Jurkat, Clone E6-1 (cell line): ENCODE measurements around the gene ZNF607. TPM values are rescaled to one million over a fixed set of nuclear protein-coding genes. Genes with fewer than 3 reads are reported as not detected.
"Not testable (repeated sequence)": the region's sequence is repeated elsewhere in the genome, so short reads cannot be mapped to it uniquely, and the experiment has no call there.

Experiments used
- DNase-seq: peaks from one replicate; pipeline ENCODE4 v3.0.0-alpha.2; 2011; ENCODE audit warnings: low read depth, low spot score
- H3K4me3 ChIP-seq: 2 replicates; pipeline ENCODE4 v1.5.1; 2011; ENCODE audit warnings: mild to moderate bottlenecking, low read length, control low read depth, moderate library complexity
- polyA plus RNA-seq: library from polyadenylated mRNA; unstranded; fragments of >200 nt; gene quantifications from one replicate; pipeline ENCODE4 v1.2.1, GENCODE V29; 2012; ENCODE audit warnings: missing spikeins; ENCODE audit not compliant: insufficient read length, insufficient read depth

The ZNF607 gene
- polyA plus RNA-seq = 0.26 TPM

GRCh38 chr19:37719111-37719926 is at the start of gene ZNF607:
ZNF607 (minus strand) TSS chr19:37719761; CDS start chr19:37711618, 8,143 bp downstream.
- DNase-seq = peak; percentile 78

DNA sequence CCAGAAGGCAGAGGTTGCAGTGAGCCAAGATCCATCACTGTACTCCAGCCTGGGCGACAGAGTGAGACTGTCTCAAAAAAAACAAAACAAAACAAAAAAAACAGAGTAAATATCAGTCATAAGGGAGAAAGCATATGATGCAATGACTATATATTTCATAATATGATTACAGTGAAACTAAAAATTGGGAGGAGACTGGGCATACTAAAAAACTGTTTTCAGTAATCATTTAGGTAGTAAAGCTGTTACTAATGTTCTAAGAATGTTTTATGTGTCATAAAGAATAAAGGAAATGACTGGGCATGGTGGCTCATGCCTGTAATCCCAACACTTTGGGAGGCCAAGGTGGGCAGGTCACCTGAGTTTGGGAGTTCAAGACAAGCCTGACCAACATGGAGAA is 43.9 kb upstream of the ZNF607 start:
- no peak for DNase-seq
- no peak overlapping the region for H3K4me3 ChIP-seq

More at GRCh38 chr19:37719111-37719926, at the start of gene ZNF607:
- peak within 1 kb of the TSS; percentile 85 for H3K4me3 ChIP-seq

GRCh38 chr19:37757683-37758082 is 38.1 kb upstream of the ZNF607 start:
- not testable (repeated sequence) for DNase-seq

GRCh38 chr19:37738371-37738770 is 18.8 kb upstream of the ZNF607 start:
- no peak for DNase-seq
- H3K4me3 ChIP-seq = no peak overlapping the region

More at GRCh38 chr19:37757683-37758082, 38.1 kb upstream of the ZNF607 start:
- H3K4me3 ChIP-seq = not testable (repeated sequence)

DNA sequence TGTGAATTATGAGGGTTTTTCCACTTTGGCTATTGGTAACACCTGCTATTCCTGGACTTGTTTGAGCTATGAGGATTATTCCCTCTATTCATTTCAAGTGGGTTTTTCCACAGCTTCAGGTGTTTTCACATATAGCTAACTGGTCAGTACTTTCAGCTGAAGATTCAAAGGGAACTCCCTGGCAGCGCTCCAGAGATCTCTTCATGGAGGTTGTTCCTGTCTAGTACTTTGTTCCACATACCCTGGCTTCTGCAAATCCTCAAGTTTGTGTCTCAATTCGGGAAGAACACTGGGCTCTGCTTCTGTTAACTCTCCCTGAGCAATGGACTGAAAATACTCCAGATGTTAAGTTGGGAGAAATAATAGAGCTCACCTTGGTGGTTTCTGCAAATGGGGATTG is 5.6 kb upstream of the ZNF607 start:
- no peak for DNase-seq
- H3K4me3 ChIP-seq = no peak overlapping the region

- H3K4me3 ChIP-seq = peak overlapping the region; percentile 85
- no peak for DNase-seq
Observed at GRCh38 chr19:37719927-37720265, 335 bp upstream of the ZNF607 start.

GRCh38 chr19:37718304-37718703 is 1.3 kb downstream of the ZNF607 start:
- H3K4me3 ChIP-seq = peak overlapping the region; percentile 85
- DNase-seq = no peak

DNA sequence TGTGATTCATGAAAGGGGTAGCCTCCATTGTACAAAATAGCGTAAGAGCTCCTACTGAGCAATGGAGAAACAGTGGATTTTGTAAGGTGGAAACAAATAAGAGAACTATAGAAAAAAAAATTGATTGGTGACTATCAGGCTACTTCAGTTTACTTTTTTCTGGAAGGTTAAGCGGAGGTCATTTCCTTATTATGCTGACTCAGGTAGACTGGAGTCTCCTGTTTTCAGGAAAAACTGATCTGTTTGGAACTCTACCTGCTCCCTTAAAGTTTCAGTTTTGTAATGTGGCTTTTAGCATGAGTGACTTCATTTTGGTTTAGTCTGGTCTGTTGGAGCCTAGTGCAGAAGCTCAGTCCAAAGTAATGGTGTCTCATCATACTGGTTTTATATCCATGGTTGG is 3.4 kb downstream of the ZNF607 start:
- DNase-seq = no peak
- no peak overlapping the region for H3K4me3 ChIP-seq

DNA sequence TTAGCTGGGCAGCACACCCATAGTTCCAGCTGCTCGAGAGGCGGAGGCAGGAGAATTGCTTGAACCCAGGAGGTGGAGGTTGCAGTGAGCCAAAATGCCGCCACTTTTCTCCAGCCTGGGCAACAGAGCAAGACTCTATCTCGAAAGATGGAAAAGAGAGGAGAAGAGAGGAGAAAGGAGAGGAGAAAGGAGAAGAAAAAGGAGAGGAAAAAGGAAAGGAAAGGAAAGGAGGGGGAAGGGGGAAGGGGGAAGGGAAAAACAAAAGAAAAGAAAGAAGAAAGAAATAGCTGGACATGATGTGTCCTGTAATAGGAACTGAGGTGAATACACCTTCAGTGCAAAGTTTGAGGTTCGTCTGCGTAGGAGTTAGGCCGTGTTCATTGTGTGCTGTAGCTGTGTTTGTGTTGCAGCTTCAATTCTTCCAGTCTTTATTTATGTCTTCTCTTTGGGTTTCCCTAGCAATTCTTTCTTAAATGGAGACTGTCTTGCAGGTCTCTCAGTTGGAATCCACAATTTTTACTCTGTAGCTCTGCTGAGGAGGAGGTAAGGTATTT is 13.4 kb downstream of the ZNF607 start:
- DNase-seq = no peak
- no peak overlapping the region for H3K4me3 ChIP-seq

- DNase-seq = no peak
- no peak overlapping the region for H3K4me3 ChIP-seq
Observed at GRCh38 chr19:37699057-37699456, 20.5 kb downstream of the ZNF607 start.

DNA sequence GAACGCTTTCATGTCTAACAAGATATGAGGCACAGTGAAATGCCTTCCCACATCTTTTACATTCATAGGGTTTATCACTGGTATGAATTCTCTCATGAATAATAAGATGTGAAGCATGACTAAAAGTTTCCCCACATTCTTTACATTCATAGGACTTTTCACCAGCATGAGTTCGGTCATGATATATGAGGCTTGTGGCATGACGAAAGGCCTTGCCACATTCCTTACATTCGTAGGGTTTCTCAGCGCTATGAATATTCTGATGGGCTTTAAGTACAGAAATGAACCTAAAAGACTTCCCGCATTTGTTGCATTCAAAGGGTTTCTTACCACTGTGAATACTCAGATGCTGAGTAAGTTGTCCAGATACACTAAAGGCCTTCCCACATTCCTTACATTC is 21.3 kb downstream of the ZNF607 start:
- no peak for DNase-seq
- H3K4me3 ChIP-seq = no peak overlapping the region

GRCh38 chr19:37695144-37695899 is 24.2 kb downstream of the ZNF607 start:
- DNase-seq = no peak
- no peak overlapping the region for H3K4me3 ChIP-seq

GRCh38 chr19:37692956-37693620 is 26.5 kb downstream of the ZNF607 start:
- no peak for DNase-seq
- no peak overlapping the region for H3K4me3 ChIP-seq

- no peak overlapping the region for H3K4me3 ChIP-seq
- DNase-seq = no peak
Observed at GRCh38 chr19:37691881-37692504, 27.6 kb downstream of the ZNF607 start.

- DNase-seq = no peak
- H3K4me3 ChIP-seq = no peak overlapping the region
Observed at GRCh38 chr19:37683520-37683919, 36.0 kb downstream of the ZNF607 start.

DNA sequence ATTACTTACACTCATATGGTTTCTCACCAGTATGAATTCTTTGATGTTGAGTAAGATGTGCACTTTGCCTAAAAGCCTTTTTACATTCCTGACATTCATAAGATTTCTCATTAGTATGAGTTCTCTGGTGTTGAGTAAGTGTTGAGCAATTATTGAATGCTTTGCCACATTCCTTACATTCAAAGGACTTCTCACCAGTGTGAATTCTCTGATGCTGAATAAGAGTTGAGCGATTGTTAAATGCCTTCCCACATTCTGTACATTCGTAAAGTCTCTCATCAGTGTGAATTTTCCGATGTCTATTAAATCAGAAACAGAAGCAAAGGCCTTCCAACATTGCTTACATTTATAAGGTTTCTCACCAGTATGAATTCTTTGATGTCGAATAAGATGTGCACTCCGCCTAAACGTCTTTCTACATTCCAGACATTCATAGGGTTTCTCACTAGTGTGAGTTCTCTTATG is 50.1 kb downstream of the ZNF607 start:
- H3K4me3 ChIP-seq = no peak overlapping the region
- DNase-seq = no peak

- DNase-seq, H3K4me3 ChIP-seq: not testable (repeated sequence)
Observed at GRCh38 chr19:37657157-37657556, 62.4 kb downstream of the ZNF607 start.

- peak; percentile 75 for DNase-seq
Observed at GRCh38 chr19:37655689-37656371, 63.7 kb downstream of the ZNF607 start.

More at GRCh38 chr19:37655689-37656371, 63.7 kb downstream of the ZNF607 start:
- H3K4me3 ChIP-seq = peak overlapping the region; percentile 84
